Activated naive CD4-positive, alpha-beta T cell treated with anti-CD3 and anti-CD28 coated beads, Interleukin-2, amount 50 U/mL, for 72 hours (primary cell): ENCODE data around the gene INSC. TPM values are rescaled to one million over a fixed set of nuclear protein-coding genes. Genes with fewer than 3 reads are reported as not detected.

Experiments
- ATAC-seq, 2 donors: fragments of 150-1000 bp; cut with Tn5 transposase; 2 replicates each; pipeline ENCODE4 v1.10.0; 2021; ENCODE audit warnings: mild to moderate bottlenecking in 2 of 2, moderate library complexity in 2 of 2
- DNase-seq, 2 donors: peaks; one replicate each; pipeline ENCODE4 v3.0.0; 2021 to 2022; ENCODE audit warnings: low spot score in 2 of 2
- H3K27ac Mint-ChIP-seq, 2 donors: one replicate each; pipeline ENCODE4 v1.8.0; 2022; ENCODE audit warnings: mild to moderate bottlenecking in 2 of 2, mixed read lengths in 2 of 2
- H3K36me3 Mint-ChIP-seq, 2 donors: one replicate each; pipeline ENCODE4 v1.8.0; 2022; ENCODE audit warnings: mixed read lengths in 2 of 2
- H3K9me3 Mint-ChIP-seq, 2 donors: one replicate each; pipeline ENCODE4 v1.8.0; 2022; ENCODE audit warnings: mixed read lengths in 2 of 2
- total RNA-seq, 2 donors: library from RNA; stranded (reverse); gene quantifications; one replicate each; pipeline ENCODE4 v1.2.3, GENCODE V29; 2022

INSC gene
- total RNA-seq, 2 donors from 2014 or later = 0.36 to 1.4 TPM

- Mint-ChIP-seq H3K27ac (no peak overlapping the region), H3K9me3 (no peaks in the 10 kb centered on the region)
- DNase-seq = no peak
Observed at GRCh38 chr11:15159085-15159484, 44.4 kb downstream of the INSC start.

GRCh38 chr11:15161790-15162189, 47.1 kb downstream of the INSC start:
- Mint-ChIP-seq H3K27ac (no peak overlapping the region), H3K36me3 (no peaks in the 10 kb centered on the region), H3K9me3 (no peaks in the 10 kb centered on the region)
- no peak for ATAC-seq
- DNase-seq = no peak

More at GRCh38 chr11:15159085-15159484, 44.4 kb downstream of the INSC start:
- ATAC-seq = peak in 1 of 2 donors; percentile 53
- no peaks in the 10 kb centered on the region for H3K36me3 Mint-ChIP-seq

GRCh38 chr11:15163136-15163535, 48.4 kb downstream of the INSC start:
- no peak for ATAC-seq
- no peaks in the 10 kb centered on the region for H3K36me3 Mint-ChIP-seq
- no peak for DNase-seq
- no peaks in the 10 kb centered on the region for H3K9me3 Mint-ChIP-seq
- no peak overlapping the region for H3K27ac Mint-ChIP-seq

- no peak overlapping the region for H3K27ac Mint-ChIP-seq
- ATAC-seq = no peak
- DNase-seq = no peak
- no peaks in the 10 kb centered on the region for H3K36me3 Mint-ChIP-seq
- no peaks in the 10 kb centered on the region for H3K9me3 Mint-ChIP-seq
Observed at GRCh38 chr11:15166204-15166603, 51.5 kb downstream of the INSC start.

- DNase-seq (no peak), ATAC-seq (no peak)
- no peak overlapping the region for H3K27ac Mint-ChIP-seq
- no peaks in the 10 kb centered on the region for H3K36me3 Mint-ChIP-seq
- H3K9me3 Mint-ChIP-seq = no peaks in the 10 kb centered on the region
Observed at GRCh38 chr11:15169815-15170551, 55.3 kb downstream of the INSC start.

- no peaks in the 10 kb centered on the region for H3K36me3 Mint-ChIP-seq
- no peaks in the 10 kb centered on the region for H3K9me3 Mint-ChIP-seq
- ATAC-seq (no peak), DNase-seq (no peak)
- H3K27ac Mint-ChIP-seq = no peak overlapping the region
Observed at GRCh38 chr11:15170698-15171097, 56.0 kb downstream of the INSC start.

GRCh38 chr11:15171956-15172355, 57.2 kb downstream of the INSC start:
- ATAC-seq (no peak), DNase-seq (no peak)
- Mint-ChIP-seq H3K9me3 (no peaks in the 10 kb centered on the region), H3K27ac (no peak overlapping the region), H3K36me3 (no peaks in the 10 kb centered on the region)

GRCh38 chr11:15175831-15176230, 61.1 kb downstream of the INSC start:
- no peaks in the 10 kb centered on the region for H3K36me3 Mint-ChIP-seq
- DNase-seq = no peak
- no peaks in the 10 kb centered on the region for H3K9me3 Mint-ChIP-seq
- H3K27ac Mint-ChIP-seq = no peak overlapping the region
- no peak for ATAC-seq

- Mint-ChIP-seq H3K9me3 (no peaks in the 10 kb centered on the region), H3K27ac (no peak overlapping the region), H3K36me3 (no peaks in the 10 kb centered on the region)
- ATAC-seq (no peak), DNase-seq (no peak)
Observed at GRCh38 chr11:15176646-15177163, 62.0 kb downstream of the INSC start.

- Mint-ChIP-seq H3K9me3 (no peaks in the 10 kb centered on the region), H3K36me3 (no peaks in the 10 kb centered on the region), H3K27ac (no peak overlapping the region)
- DNase-seq (no peak), ATAC-seq (no peak)
Observed at GRCh38 chr11:15177491-15177890, 62.8 kb downstream of the INSC start.

GRCh38 chr11:15178214-15178613, 63.5 kb downstream of the INSC start:
- H3K27ac Mint-ChIP-seq = no peak overlapping the region
- H3K9me3 Mint-ChIP-seq = no peaks in the 10 kb centered on the region
- DNase-seq (no peak), ATAC-seq (no peak)
- no peaks in the 10 kb centered on the region for H3K36me3 Mint-ChIP-seq

- Mint-ChIP-seq H3K36me3 (no peaks in the 10 kb centered on the region), H3K9me3 (no peaks in the 10 kb centered on the region), H3K27ac (peak overlapping the region in 1 of 2 donors; percentile 45)
- no peak for ATAC-seq
- DNase-seq = no peak
Observed at GRCh38 chr11:15179167-15179566, 64.4 kb downstream of the INSC start.

GRCh38 chr11:15180212-15180792, 65.6 kb downstream of the INSC start:
- ATAC-seq (no peak), DNase-seq (no peak)
- Mint-ChIP-seq H3K9me3 (no peaks in the 10 kb centered on the region), H3K36me3 (no peaks in the 10 kb centered on the region), H3K27ac (no peak overlapping the region)

GRCh38 chr11:15182372-15182771, 67.6 kb downstream of the INSC start:
- Mint-ChIP-seq H3K9me3 (no peaks in the 10 kb centered on the region), H3K36me3 (no peaks in the 10 kb centered on the region), H3K27ac (no peak overlapping the region)
- no peak for DNase-seq
- ATAC-seq = no peak

GRCh38 chr11:15185021-15185420, 70.3 kb downstream of the INSC start:
- no peak for ATAC-seq
- Mint-ChIP-seq H3K9me3 (no peaks in the 10 kb centered on the region), H3K36me3 (no peaks in the 10 kb centered on the region), H3K27ac (no peak overlapping the region)
- no peak for DNase-seq

- ATAC-seq = no peak
- H3K9me3 Mint-ChIP-seq = no peaks in the 10 kb centered on the region
- H3K27ac Mint-ChIP-seq = no peak overlapping the region
- no peak for DNase-seq
- H3K36me3 Mint-ChIP-seq = no peaks in the 10 kb centered on the region
Observed at GRCh38 chr11:15186146-15186545, 71.4 kb downstream of the INSC start.

- Mint-ChIP-seq H3K36me3 (no peaks in the 10 kb centered on the region), H3K9me3 (no peaks in the 10 kb centered on the region), H3K27ac (no peak overlapping the region)
- DNase-seq (no peak), ATAC-seq (no peak)
Observed at GRCh38 chr11:15189189-15189588, 74.5 kb downstream of the INSC start.
